HG03520 (cell line): Measurements from ENCODE around the gene GAB3.
"Not testable (repeated sequence)": the region's sequence is repeated elsewhere in the genome, so short reads cannot be mapped to it uniquely, and the experiment has no call there.

Experiments
- ATAC-seq: cut with Tn5 transposase; IDR thresholded peaks from one replicate; pipeline ENCODE4 v1.9.1; 2021; ENCODE audit warnings: mild to moderate bottlenecking, moderate library complexity; ENCODE audit not compliant: unreplicated experiment

GAB3 gene

GRCh38 chrX:154658957-154659356, 91.9 kb downstream of the GAB3 start:
- ATAC-seq, result no peak

GRCh38 chrX:154658187-154658586, 92.7 kb downstream of the GAB3 start:
- no peak for ATAC-seq

GRCh38 chrX:154657226-154657805, 93.6 kb downstream of the GAB3 start:
- no peak for ATAC-seq

GRCh38 chrX:154655786-154656185, 95.1 kb downstream of the GAB3 start:
- no peak for ATAC-seq

- no peak for ATAC-seq
Measured at GRCh38 chrX:154655346-154655745, 95.5 kb downstream of the GAB3 start.

- no peak for ATAC-seq
Measured at GRCh38 chrX:154654925-154655324, 96.0 kb downstream of the GAB3 start.

- no peak for ATAC-seq
Measured at GRCh38 chrX:154654372-154654771, 96.5 kb downstream of the GAB3 start.

GRCh38 chrX:154653413-154653812, 97.5 kb downstream of the GAB3 start, which contains the start of gene CTAG2:
Gene CTAG2 (minus strand): TSS chrX:154653579. CDS start chrX:154653515, 64 bp downstream.
- not testable (repeated sequence) for ATAC-seq

- no peak for ATAC-seq
Measured at GRCh38 chrX:154653048-154653401, 97.9 kb downstream of the GAB3 start.

- ATAC-seq, result no peak
Measured at GRCh38 chrX:154652311-154653047, 98.4 kb downstream of the GAB3 start.

- ATAC-seq, result no peak
Measured at GRCh38 chrX:154650221-154650510, 100.7 kb downstream of the GAB3 start.

GRCh38 chrX:154649503-154650220, 101.2 kb downstream of the GAB3 start:
- no peak for ATAC-seq

GRCh38 chrX:154648931-154649330, 101.9 kb downstream of the GAB3 start:
- no peak for ATAC-seq

GRCh38 chrX:154645745-154646378, 105.0 kb downstream of the GAB3 start:
- not testable (repeated sequence) for ATAC-seq

GRCh38 chrX:154643708-154644107, 107.2 kb downstream of the GAB3 start:
- not testable (repeated sequence) for ATAC-seq

- not testable (repeated sequence) for ATAC-seq
Measured at GRCh38 chrX:154641740-154642139, 109.1 kb downstream of the GAB3 start.

GRCh38 chrX:154633661-154634060, 117.2 kb downstream of the GAB3 start:
- not testable (repeated sequence) for ATAC-seq

GRCh38 chrX:154630949-154631348, 119.9 kb downstream of the GAB3 start:
- ATAC-seq, result not testable (repeated sequence)

- ATAC-seq, result not testable (repeated sequence)
Measured at GRCh38 chrX:154628960-154629359, 121.9 kb downstream of the GAB3 start.
